Upper lobe of left lung (tissue), 6 donors: ENCODE measurements around the gene NAMPT. TPM values are rescaled to one million over a fixed set of nuclear protein-coding genes. Genes with fewer than 3 reads are reported as not detected.
"Not testable (repeated sequence)": the region's sequence is repeated elsewhere in the genome, so short reads cannot be mapped to it uniquely, and the experiment has no call there.

Source experiments
- ATAC-seq, 2 donors: fragments of 200-7000 bp; cut with Tn5 transposase; one replicate each; pipeline ENCODE4 v1.9.1; 2022; ENCODE audit warnings: mild to moderate bottlenecking in 2 of 2, moderate library complexity in 2 of 2; ENCODE audit not compliant: low FRiP score in 2 of 2
- DNase-seq, 2 donors: peaks; one replicate each; pipeline ENCODE4 v3.0.0-alpha.2; 2019 to 2020
- H3K27ac ChIP-seq, 4 donors: fragments of 200-600 bp; sonication (generic); one replicate each; pipeline ENCODE4 v1.5.1; 2016 to 2019
- H3K27me3 ChIP-seq, 4 donors: fragments of 200-600 bp; sonication (generic); one replicate each; pipeline ENCODE4 v1.5.1; 2017 to 2019
- H3K36me3 ChIP-seq, 4 donors: fragments of 200-600 bp; sonication (generic); one replicate each; pipeline ENCODE4 v1.5.1; 2016 to 2019
- H3K4me1 ChIP-seq, 4 donors: fragments of 200-600 bp; sonication (generic); one replicate each; pipeline ENCODE4 v1.5.1; 2018 to 2019
- H3K4me3 ChIP-seq, 4 donors: fragments of 200-600 bp; sonication (generic); one replicate each; pipeline ENCODE4 v1.5.1; 2017 to 2019; ENCODE audit warnings: mild to moderate bottlenecking in 2 of 4, moderate library complexity in 1 of 4
- H3K9me3 ChIP-seq, 4 donors: fragments of 200-600 bp; sonication (generic); one replicate each; pipeline ENCODE4 v1.5.1; 2018 to 2019
- CTCF ChIP-seq, 6 experiments: fragments of 450-650 bp in 4 of 6; fragments of 200-600 bp in 2 of 6; sonication (generic) in 2 of 6; IDR thresholded peaks; one replicate each; pipeline ENCODE4 v1.5.1; 2016 to 2019; ENCODE audit warnings: antibody characterized with exemption in 6 of 6
- EP300 ChIP-seq, 4 donors: sonication (generic); formaldehyde crosslinking; IDR thresholded peaks; one replicate each; pipeline ENCODE4 v1.5.1; 2017; ENCODE audit warnings: antibody characterized with exemption in 4 of 4, control low read depth in 2 of 4
- POLR2A ChIP-seq, 4 donors: fragments of 450-650 bp; IDR thresholded peaks; one replicate each; pipeline ENCODE4 v1.5.1; 2016 to 2017; ENCODE audit warnings: antibody characterized with exemption in 4 of 4, mild to moderate bottlenecking in 2 of 4
- POLR2AphosphoS5 ChIP-seq, 2 donors: sonication (generic); formaldehyde crosslinking; IDR thresholded peaks; one replicate each; pipeline ENCODE4 v1.5.1; 2017; ENCODE audit warnings: antibody characterized with exemption in 2 of 2
- WGBS, 2 donors: methylation state at CpG; one replicate each; pipeline ENCODE4 v1.1.5; 2017 to 2018; 5-methylcytosine and 5-hydroxymethylcytosine counted together
- total RNA-seq, 6 donors: library from RNA; depleted of rRNA in 4 of 6; stranded (reverse); fragments of >200 nt in 4 of 6; gene quantifications; one replicate each; pipeline versions ENCODE4 v1.1.0 to v1.2.1, GENCODE V29; 2016 to 2021
- donor health status: DM: no; HTN: no; CAD: no; lungs with moderate emphysema.
- donor health status: DM: no; HTN: yes; CAD: no; lungs with severe emphysema.

The NAMPT gene
- total RNA-seq, 6 donors from 2014 or later: 129 to 326 (median 212) TPM

GRCh38 chr7:106304568-106304967 is 19.8 kb upstream of the NAMPT start:
- WGBS, 2 donors: 84 to 91% methylated on average over 2 of the region's 2 CpGs

GRCh38 chr7:106298631-106299030 is 13.8 kb upstream of the NAMPT start:
- H3K27me3 ChIP-seq, H3K4me1 ChIP-seq, H3K9me3 ChIP-seq, H3K36me3 ChIP-seq, H3K27ac ChIP-seq, ATAC-seq, DNase-seq, H3K4me3 ChIP-seq: not testable (repeated sequence)
- 87% methylated on average over 3 of the region's 4 CpGs; no CpG with 5 or more reads in 1 of the 2 donors for WGBS, 2 donors

More at GRCh38 chr7:106304568-106304967, 19.8 kb upstream of the NAMPT start:
- ATAC-seq (no peak), DNase-seq (no peak)
- Histone ChIP-seq H3K9me3 (no peaks in the 10 kb centered on the region), H3K27ac (no peak overlapping the region), H3K4me1 (no peaks in the 10 kb centered on the region), H3K4me3 (no peak overlapping the region), H3K27me3 (no peaks in the 10 kb centered on the region), H3K36me3 (no peaks in the 10 kb centered on the region)
- TF ChIP-seq CTCF (IDR thresholded peaks at IDR 0.05): no peak
- TF ChIP-seq POLR2AphosphoS5 (IDR thresholded peaks at IDR 0.05): no peak
- no peak for TF ChIP-seq EP300 (IDR thresholded peaks at IDR 0.05)
- TF ChIP-seq POLR2A (IDR thresholded peaks at IDR 0.05): no peak

GRCh38 chr7:106298155-106298554 is 13.4 kb upstream of the NAMPT start:
- H3K27ac ChIP-seq, ATAC-seq, H3K27me3 ChIP-seq, DNase-seq, H3K9me3 ChIP-seq, H3K36me3 ChIP-seq, H3K4me3 ChIP-seq, H3K4me1 ChIP-seq: not testable (repeated sequence)
- 88% methylated on average over 2 of the region's 4 CpGs; no CpG with 5 or more reads in 1 of the 2 donors for WGBS, 2 donors

GRCh38 chr7:106294334-106294733 is 9.6 kb upstream of the NAMPT start:
- H3K27me3 ChIP-seq: no peaks in the 10 kb centered on the region
- no peak for DNase-seq
- H3K4me1 ChIP-seq: no peaks in the 10 kb centered on the region
- H3K9me3 ChIP-seq: no peaks in the 10 kb centered on the region
- TF ChIP-seq POLR2A (IDR thresholded peaks at IDR 0.05): no peak
- no peak for TF ChIP-seq POLR2AphosphoS5 (IDR thresholded peaks at IDR 0.05)
- TF ChIP-seq CTCF (IDR thresholded peaks at IDR 0.05): no peak
- no peak for TF ChIP-seq EP300 (IDR thresholded peaks at IDR 0.05)
- no peaks in the 10 kb centered on the region for H3K36me3 ChIP-seq
- WGBS, 2 donors: 59 to 74% methylated on average over 2 of the region's 2 CpGs
- no peak overlapping the region for H3K4me3 ChIP-seq
- ATAC-seq: no peak
- no peak overlapping the region for H3K27ac ChIP-seq

- H3K9me3 ChIP-seq: no peaks in the 10 kb centered on the region
- no peak overlapping the region for H3K4me3 ChIP-seq
- H3K27ac ChIP-seq: no peak overlapping the region
- ATAC-seq: no peak
- no peaks in the 10 kb centered on the region for H3K27me3 ChIP-seq
- peaks cover 0 to 3% (median under 1%) of the 10 kb centered on the region in 4 donors for H3K4me1 ChIP-seq
- no peak for DNase-seq
- 66 to 75% methylated on average over 4 of the region's 4 CpGs for WGBS, 2 donors
- H3K36me3 ChIP-seq: no peaks in the 10 kb centered on the region
- TF ChIP-seq EP300 (IDR thresholded peaks at IDR 0.05) (no peak), CTCF (IDR thresholded peaks at IDR 0.05) (no peak), POLR2A (IDR thresholded peaks at IDR 0.05) (no peak), POLR2AphosphoS5 (IDR thresholded peaks at IDR 0.05) (no peak)
Measured at GRCh38 chr7:106291247-106291646, 6.5 kb upstream of the NAMPT start.

- Histone ChIP-seq H3K4me1 (peaks cover 0 to 9% (median 6%) of the 10 kb centered on the region in 4 donors), H3K27me3 (no peaks in the 10 kb centered on the region), H3K4me3 (no peak overlapping the region), H3K9me3 (no peaks in the 10 kb centered on the region), H3K27ac (no peak overlapping the region), H3K36me3 (no peaks in the 10 kb centered on the region)
- no peak for TF ChIP-seq POLR2A (IDR thresholded peaks at IDR 0.05)
- TF ChIP-seq EP300 (IDR thresholded peaks at IDR 0.05): no peak
- TF ChIP-seq CTCF (IDR thresholded peaks at IDR 0.05): no peak
- no peak for TF ChIP-seq POLR2AphosphoS5 (IDR thresholded peaks at IDR 0.05)
- ATAC-seq (no peak), DNase-seq (no peak)
- WGBS, 2 donors: 85 to 89% methylated on average over 5 of the region's 5 CpGs
Measured at GRCh38 chr7:106290319-106290718, 5.5 kb upstream of the NAMPT start.
